Measurements from ENCODE around the gene PCNT.
"Not testable (repeated sequence)": the region's sequence is repeated elsewhere in the genome, so short reads cannot be mapped to it uniquely, and the experiment has no call there.

PCNT gene

DNA sequence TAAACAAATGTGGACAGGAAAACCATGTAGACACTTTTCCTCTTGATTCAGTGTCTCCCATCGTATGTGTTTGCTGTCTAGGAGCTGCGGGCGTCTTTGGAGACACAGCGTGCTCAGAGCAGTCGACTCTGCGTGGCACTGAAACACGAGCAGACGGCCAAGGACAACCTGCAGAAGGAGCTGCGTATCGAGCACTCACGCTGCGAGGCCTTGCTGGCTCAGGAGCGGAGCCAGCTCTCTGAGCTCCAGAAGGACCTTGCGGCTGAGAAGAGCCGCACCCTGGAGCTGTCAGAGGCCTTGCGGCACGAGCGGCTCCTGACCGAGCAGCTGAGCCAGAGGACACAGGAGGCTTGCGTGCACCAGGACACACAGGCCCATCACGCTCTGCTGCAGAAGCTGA is 107.5 kb downstream of the PCNT start:
- DNase-seq: no peak

- DNase-seq: no peak
These were observed 108.0 kb downstream of the PCNT start for GRCh38 chr21:46431884-46432488.

- DNase-seq: not testable (repeated sequence)
These were observed 109.2 kb downstream of the PCNT start for GRCh38 chr21:46433116-46433515.

GRCh38 chr21:46434322-46434958 is 110.5 kb downstream of the PCNT start:
- DNase-seq: no peak

- no peak for DNase-seq
These were observed 111.9 kb downstream of the PCNT start for GRCh38 chr21:46435786-46436227.

DNA sequence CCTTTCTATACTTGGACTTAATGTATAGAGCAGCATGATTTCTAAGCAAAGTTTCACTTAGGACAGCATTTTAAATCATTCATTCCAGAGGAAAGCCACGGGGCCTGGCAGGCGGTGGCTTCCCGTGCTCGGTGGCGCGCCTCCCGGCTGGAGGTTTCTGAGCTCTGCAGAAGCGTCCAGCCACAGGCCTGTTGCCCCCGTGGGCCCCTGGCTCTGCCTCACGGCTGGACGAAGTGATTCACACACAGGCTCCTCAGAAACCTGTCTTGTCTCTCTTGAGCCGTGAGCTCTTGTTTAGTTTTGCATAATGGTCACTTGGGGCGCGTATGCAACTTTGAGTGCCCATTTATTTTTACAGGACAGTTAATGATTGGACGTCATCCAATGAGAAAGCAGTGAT is 112.7 kb downstream of the PCNT start:
- DNase-seq: no peak

GRCh38 chr21:46437096-46437498 is 113.1 kb downstream of the PCNT start:
- no peak for DNase-seq

- no peak for DNase-seq
These were observed 113.6 kb downstream of the PCNT start for GRCh38 chr21:46437511-46437910.

GRCh38 chr21:46438241-46438640 is 114.3 kb downstream of the PCNT start:
- DNase-seq: no peak

- no peak for DNase-seq
These were observed 116.0 kb downstream of the PCNT start for GRCh38 chr21:46439906-46440305.

DNA sequence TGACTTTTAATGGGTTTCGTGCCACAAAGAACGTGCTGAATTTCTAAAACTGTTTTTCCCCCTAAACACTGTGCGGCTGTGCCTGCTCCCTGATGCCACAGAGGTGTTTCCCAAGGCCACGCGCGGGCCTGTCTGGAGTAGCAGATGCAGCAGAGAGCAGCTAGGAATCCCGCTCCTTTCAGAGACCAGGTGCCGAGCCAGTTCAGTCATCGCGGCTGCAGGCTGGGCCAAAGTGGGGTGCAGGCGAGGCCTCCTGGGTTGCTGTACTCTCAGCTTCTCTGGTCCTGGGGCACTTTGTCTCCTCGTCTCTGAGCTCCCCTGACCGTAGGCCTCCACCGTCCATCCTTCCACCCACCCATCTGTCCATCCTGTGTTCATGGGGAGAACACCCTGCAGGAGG is 117.4 kb downstream of the PCNT start:
- no peak for DNase-seq

DNA sequence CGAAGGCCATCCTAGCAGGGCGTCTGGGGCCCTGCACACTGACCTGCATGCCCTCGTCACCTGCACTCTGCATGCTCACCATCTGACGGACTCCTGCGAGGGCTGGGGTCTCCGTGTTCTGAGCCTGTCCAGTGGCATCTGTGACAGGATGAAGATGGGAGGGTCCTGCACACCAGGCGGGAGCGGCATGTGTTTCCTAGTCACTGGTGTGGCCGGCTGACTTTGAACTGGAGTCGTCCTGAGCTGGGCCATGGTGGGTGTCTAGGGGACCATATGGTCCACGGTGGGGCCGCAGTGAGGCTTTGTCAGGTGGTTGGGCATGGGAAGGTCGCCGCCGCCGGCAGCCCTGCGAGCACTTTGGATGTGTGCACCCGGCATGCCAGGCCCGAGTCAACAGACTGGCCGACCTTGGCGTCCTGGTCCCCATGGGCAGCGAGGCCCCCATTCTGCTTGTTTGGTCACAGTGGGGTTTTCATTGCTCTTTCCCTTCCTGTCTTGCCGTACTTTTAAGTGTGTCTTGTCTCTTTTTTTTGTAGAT is 118.1 kb downstream of the PCNT start:
- no peak for DNase-seq

DNA sequence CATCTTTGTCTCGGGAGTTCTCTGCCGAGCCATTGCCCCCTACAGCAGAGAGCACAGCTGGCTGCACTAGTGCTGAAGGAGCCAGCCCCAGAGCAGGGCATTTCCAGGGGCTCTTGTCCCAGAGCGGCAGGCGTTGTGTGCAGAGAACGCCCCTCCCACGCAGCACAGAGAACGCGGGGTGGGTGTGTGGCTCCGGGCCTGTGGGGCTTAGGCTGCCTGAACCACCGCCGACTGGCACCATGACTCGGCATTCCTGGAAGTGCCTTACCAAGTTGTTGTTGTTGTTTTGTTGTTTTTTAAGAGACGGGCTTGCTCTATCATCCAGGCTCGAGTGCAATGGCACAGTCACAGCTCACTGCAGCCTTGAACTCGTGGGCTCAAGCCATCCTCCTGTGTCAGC is 119.0 kb downstream of the PCNT start:
- no peak for DNase-seq

DNA sequence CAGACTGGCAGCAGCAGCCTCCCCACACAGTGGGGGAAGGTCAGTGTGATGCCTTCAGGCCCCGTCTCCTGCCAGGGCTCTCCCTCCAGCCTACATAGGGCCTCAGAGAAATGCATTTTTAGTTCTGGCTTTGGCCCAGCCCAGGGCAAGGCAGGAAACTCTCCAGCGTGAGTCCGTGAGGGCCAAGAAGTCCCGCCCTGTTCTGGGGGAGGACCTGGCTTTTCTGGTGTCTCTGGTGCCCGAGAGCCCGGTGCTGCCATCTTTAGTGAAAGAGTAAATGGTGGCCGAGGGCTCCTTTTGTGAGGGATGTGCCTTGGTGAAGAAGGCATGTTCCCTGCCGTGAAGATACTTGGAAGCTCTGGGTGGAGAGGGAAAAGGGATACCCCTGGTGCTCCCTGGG is 120.0 kb downstream of the PCNT start:
- DNase-seq: no peak

GRCh38 chr21:46448108-46448507 is 124.2 kb downstream of the PCNT start:
- no peak for DNase-seq

DNA sequence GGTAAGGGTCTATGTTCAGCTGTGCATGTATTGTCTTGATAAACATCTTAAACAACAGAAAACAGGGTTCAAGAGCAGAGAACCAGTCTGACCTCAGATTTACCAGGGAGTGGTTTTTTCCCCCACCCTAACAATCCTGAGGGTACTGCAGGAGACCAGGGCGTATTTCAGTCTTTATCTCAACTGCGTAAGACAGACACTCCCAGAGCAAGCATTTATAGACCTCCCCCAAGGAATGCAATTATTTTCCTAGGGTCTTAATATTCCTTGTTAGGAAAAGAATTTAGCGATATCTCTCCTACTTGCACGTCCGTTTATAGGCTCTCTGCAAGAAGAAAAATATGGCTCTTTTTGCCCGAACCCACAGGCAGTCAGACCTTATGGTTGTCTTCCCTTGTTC is 124.9 kb downstream of the PCNT start:
- DNase-seq: not testable (repeated sequence)

- DNase-seq: no peak
These were observed 128.8 kb downstream of the PCNT start for GRCh38 chr21:46452710-46453109.

- DNase-seq: no peak
These were observed 130.2 kb downstream of the PCNT start for GRCh38 chr21:46454142-46454541.

DNA sequence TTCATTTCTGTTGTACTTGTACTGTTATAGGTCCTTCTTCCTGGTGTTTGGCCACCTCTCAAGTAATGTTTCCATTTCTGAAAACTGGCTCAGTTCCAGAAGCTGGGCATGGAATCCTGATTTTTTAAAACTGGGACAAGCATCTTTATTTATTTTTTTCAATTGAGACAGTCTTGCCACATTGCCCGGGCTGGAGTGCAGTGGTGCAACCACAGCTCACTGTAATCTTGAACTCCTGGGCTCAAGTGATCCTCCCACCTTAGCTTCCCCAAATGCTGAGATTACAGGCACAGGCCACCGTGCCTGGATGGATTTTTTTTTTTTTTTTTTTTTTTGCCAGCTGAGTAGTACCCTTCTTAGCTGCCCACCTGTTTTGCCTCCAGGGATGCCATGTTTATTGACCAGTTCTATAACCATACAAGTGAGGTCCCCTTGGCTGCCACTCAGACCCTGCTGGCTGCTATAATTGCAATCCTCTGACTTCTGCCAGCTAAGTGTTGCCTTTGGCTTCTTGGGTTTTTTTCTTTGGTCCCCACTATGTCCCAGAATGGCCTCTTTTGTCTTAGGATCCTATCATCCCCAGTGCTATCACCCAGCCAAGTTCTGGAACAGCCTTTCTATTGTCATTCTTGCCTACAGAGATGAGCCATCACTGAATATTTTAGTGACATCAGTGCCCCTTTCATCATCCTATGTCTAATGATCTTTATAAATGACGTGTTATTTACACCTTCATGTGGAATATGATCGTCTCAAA is 130.9 kb downstream of the PCNT start:
- no peak for DNase-seq

- no peak for DNase-seq
These were observed 131.8 kb downstream of the PCNT start for GRCh38 chr21:46455575-46456385.

- no peak for DNase-seq
These were observed 132.8 kb downstream of the PCNT start for GRCh38 chr21:46456750-46457149.

DNA sequence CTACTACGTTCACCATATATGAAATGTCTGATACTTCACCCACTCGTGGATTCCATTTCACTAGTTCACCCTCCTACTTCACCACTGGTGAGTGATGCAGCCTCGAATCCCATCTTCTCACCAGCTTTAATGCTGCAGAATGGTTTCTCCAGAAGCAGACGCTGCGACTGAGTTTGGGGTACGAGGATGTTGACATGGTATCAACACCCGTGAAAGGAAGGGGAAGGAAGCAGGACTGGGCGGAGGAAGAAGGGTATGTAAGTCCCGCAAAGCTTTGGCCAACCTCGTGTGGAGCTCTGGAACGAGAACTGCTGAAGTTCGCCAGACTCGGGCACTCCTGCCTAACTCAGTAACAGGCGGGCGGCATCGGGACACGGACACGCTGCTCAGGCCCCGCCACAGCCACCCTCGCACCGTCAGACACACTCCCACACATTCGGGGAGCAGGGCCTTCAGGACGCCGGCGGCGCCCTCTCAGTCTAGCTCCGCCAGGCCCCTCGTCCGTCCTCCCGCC is 133.9 kb downstream of the PCNT start:
- no peak for DNase-seq
